HepG2 (cell line): ENCODE data around the gene MRPS14. TPM values are rescaled to one million over a fixed set of nuclear protein-coding genes. Genes with fewer than 3 reads are reported as not detected.

Experiments
- DZIP1 ChIP-seq: sonication (generic); formaldehyde crosslinking; IDR thresholded peaks from 2 replicates; pipeline ENCODE4 v1.5.0; 2020; ENCODE audit warnings: mild to moderate bottlenecking, missing genetic modification reagents
- ZNF318 ChIP-seq: sonication (generic); formaldehyde crosslinking; IDR thresholded peaks from 2 replicates; pipeline ENCODE4 v1.4.0; 2020; ENCODE audit warnings: mild to moderate bottlenecking, missing genetic modification reagents
- polyA plus RNA-seq, 8 experiments: library from polyadenylated mRNA; depleted of rRNA in 3 of 8; stranded (reverse) in 7 of 8; unstranded in 1 of 8; fragments of >200 nt; fragmentation: Illumina TruSeq in 4 of 8; extraction: Trizol in 4 of 8; gene quantifications; 2 replicates each; pipeline versions ENCODE4 v1.2.1 to v1.2.3, GENCODE V29; 2011 to 2016; ENCODE audit warnings: low read depth in 4 of 8, missing spikeins in 1 of 8, mixed read lengths in 1 of 8; ENCODE audit not compliant: insufficient read depth in 1 of 8
- total RNA-seq, 5 experiments: library from RNA; depleted of rRNA; stranded (reverse); fragments of >200 nt; fragmentation: Illumina TruSeq; extraction: Trizol; gene quantifications; 2 replicates each; pipeline ENCODE4 v1.2.3, GENCODE V29; 2016; ENCODE audit warnings: low read depth in 1 of 5
- TF ChIP-seq, protein P1 (sequence below): sonication (generic); formaldehyde crosslinking; IDR thresholded peaks from 2 replicates; pipeline ENCODE4 v1.9.0; 2022; ENCODE audit warnings: low read depth, missing genetic modification reagents

The MRPS14 gene
- total and polyA plus RNA-seq, 2 of the 13 experiments (the other 11 are each of a cell fraction or from before 2014, with no cell fraction given) = 36.6 to 43.2 TPM

- TF ChIP-seq ZNF318 (CRISPR knock-in tag) = no peak
- TF ChIP-seq, protein P1, sequence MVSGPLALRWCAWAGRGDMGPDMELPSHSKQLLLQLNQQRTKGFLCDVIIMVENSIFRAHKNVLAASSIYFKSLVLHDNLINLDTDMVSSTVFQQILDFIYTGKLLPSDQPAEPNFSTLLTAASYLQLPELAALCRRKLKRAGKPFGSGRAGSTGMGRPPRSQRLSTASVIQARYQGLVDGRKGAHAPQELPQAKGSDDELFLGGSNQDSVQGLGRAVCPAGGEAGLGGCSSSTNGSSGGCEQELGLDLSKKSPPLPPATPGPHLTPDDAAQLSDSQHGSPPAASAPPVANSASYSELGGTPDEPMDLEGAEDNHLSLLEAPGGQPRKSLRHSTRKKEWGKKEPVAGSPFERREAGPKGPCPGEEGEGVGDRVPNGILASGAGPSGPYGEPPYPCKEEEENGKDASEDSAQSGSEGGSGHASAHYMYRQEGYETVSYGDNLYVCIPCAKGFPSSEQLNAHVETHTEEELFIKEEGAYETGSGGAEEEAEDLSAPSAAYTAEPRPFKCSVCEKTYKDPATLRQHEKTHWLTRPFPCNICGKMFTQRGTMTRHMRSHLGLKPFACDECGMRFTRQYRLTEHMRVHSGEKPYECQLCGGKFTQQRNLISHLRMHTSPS (CRISPR knock-in tag) = no peak
- no peak for TF ChIP-seq DZIP1 (CRISPR knock-in tag)
Observed at GRCh38 chr1:174964972-174965361, 58.3 kb downstream of the MRPS14 start (continued).
